ENCODE data around the gene RBMS2.

DNA sequence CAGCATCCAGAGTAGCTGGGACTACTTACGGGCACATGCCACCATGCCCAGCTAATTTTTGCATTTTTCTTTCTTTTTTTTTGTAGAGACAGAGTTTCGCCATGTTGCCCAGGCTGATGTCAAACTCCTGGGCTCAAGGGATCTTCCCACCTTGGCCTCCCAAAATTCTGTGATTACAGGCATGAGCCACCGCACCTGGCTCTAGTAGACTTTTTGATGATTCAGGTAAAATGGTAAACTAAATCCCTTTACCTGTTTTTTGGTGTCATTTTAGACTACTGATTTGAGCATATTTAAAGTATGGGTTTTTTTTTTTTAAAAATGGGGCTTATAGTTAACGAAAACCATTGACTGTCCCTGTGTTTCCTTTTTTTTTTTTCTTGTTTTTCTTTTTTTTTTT is 20.5 kb downstream of the RBMS2 start:
- TF ChIP-seq POLR2AphosphoS5 (IDR thresholded peaks at IDR 0.05; ENCODE audit: borderline replicate concordance, low read depth, low read length) (no peak), FOXP2 (optimal IDR thresholded peaks at IDR 0.05; ENCODE audit: control extremely low read depth, extremely low read length, insufficient read depth) (no peak), EZH2 (IDR thresholded peaks at IDR 0.05) (no peak)
